Mammary epithelial cell (primary cell): ENCODE results near the gene ALB.

Source experiments
- EZH2 ChIP-seq: IDR thresholded peaks from 2 replicates; pipeline ENCODE4 v1.6.1; 2012; ENCODE audit warnings: low read length, inconsistent platforms, borderline replicate concordance
- TF ChIP-seq, protein P1 (sequence below), 2 donors: IDR thresholded peaks in 1 of 2; conservative IDR thresholded peaks in 1 of 2; 2 replicates each; pipeline ENCODE4 v1.5.1; 2011 to 2012; ENCODE audit warnings: inconsistent platforms in 2 of 2, low read length in 2 of 2, mild to moderate bottlenecking in 2 of 2, control low read depth in 1 of 2, low read depth in 1 of 2; ENCODE audit not compliant: insufficient read depth in 1 of 2; ENCODE audit errors: extremely low read depth in 1 of 2

DNA sequence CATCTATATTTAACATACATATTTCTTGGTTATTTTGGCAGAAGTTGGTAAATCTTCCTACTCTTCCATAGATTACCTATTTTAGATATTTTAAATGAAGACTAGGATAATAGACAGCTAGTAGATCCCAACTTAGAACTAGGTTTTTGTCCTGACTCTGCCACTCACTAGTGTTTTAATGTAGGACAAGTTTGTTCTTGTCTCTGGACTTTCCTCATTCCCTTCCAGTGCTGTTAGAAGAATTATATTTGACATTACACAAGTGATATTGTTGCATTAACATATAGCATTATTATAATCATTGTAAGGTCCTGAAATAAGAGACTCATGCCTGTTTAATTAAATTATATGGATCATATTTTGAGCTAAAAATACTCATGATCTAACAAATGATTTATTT lies 24.1 kb upstream of the ALB start:
- TF ChIP-seq EZH2, result no peak
- TF ChIP-seq, protein P1, sequence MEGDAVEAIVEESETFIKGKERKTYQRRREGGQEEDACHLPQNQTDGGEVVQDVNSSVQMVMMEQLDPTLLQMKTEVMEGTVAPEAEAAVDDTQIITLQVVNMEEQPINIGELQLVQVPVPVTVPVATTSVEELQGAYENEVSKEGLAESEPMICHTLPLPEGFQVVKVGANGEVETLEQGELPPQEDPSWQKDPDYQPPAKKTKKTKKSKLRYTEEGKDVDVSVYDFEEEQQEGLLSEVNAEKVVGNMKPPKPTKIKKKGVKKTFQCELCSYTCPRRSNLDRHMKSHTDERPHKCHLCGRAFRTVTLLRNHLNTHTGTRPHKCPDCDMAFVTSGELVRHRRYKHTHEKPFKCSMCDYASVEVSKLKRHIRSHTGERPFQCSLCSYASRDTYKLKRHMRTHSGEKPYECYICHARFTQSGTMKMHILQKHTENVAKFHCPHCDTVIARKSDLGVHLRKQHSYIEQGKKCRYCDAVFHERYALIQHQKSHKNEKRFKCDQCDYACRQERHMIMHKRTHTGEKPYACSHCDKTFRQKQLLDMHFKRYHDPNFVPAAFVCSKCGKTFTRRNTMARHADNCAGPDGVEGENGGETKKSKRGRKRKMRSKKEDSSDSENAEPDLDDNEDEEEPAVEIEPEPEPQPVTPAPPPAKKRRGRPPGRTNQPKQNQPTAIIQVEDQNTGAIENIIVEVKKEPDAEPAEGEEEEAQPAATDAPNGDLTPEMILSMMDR (conservative IDR thresholded peaks at IDR 0.05 in 1 of 2, IDR thresholded peaks at IDR 0.05 in 1 of 2; ENCODE audit: extremely low read depth in 1 of 2, insufficient read depth in 1 of 2, low read depth in 1 of 2, low read length in 2 of 2), result no peak
